Psoas muscle (tissue), 8 donors: ENCODE measurements around the gene USP43. TPM values are rescaled to one million over a fixed set of nuclear protein-coding genes. Genes with fewer than 3 reads are reported as not detected.

ENCODE experiments used
- ATAC-seq, 4 donors: fragments of 200-7000 bp; cut with Tn5 transposase; one replicate each; pipeline ENCODE4 v1.9.1; 2020; ENCODE audit warnings: moderate library complexity in 3 of 4, mild to moderate bottlenecking in 2 of 4
- DNase-seq, 2 donors: peaks; one replicate each; pipeline ENCODE4 v3.0.0-alpha.2; 2020
- H3K27ac ChIP-seq: fragments of 200-600 bp; one replicate; pipeline ENCODE4 v1.8.0; 2022
- H3K27me3 ChIP-seq, 3 donors: fragments of 200-600 bp in 1 of 3; one replicate each; pipeline versions ENCODE4 v1.6.1 to v1.8.0; 2013 to 2022; ENCODE audit warnings: low read length in 2 of 3, mild to moderate bottlenecking in 2 of 3, moderate library complexity in 1 of 3; ENCODE audit not compliant: insufficient read depth in 3 of 3
- H3K36me3 ChIP-seq, 2 donors: fragments of 200-600 bp in 1 of 2; one replicate each; pipeline versions ENCODE4 v1.6.1 to v1.8.0; 2013 to 2022; ENCODE audit warnings: low read depth in 1 of 2, mild to moderate bottlenecking in 1 of 2, moderate library complexity in 1 of 2; ENCODE audit not compliant: insufficient read depth in 1 of 2
- H3K4me1 ChIP-seq: fragments of 200-600 bp; one replicate; pipeline ENCODE4 v1.8.0; 2022
- H3K4me3 ChIP-seq: fragments of 200-600 bp; one replicate; pipeline ENCODE4 v1.8.0; 2022; ENCODE audit warnings: mild to moderate bottlenecking
- H3K9me3 ChIP-seq: fragments of 200-600 bp; one replicate; pipeline ENCODE4 v1.8.0; 2022
- WGBS, 3 donors: extraction: QIAGEN DNeasy Blood & Tissue Kit; methylation state at CpG; one replicate each; pipeline versions ENCODE4 v1.1.6 to v1.1.7; 2013; 5-methylcytosine and 5-hydroxymethylcytosine counted together
- intact Hi-C, 2 donors: fragments of 100-400 bp; cut with DNase I; formaldehyde crosslinking; loops; one replicate each; pipeline versions ENCODE4 v1.11.0 to v1.14.2; 2022
- polyA plus RNA-seq, 3 donors: library from polyadenylated mRNA; stranded (reverse); fragments of 200-250 nt; gene quantifications; one replicate each; pipeline ENCODE4 v1.2.3, GENCODE V29; 2013
- total RNA-seq, 4 donors: library from RNA; stranded (reverse); fragmentation: NEBNext Ultra II Directional in 2 of 4; extraction: Animal tissue kit (Norgen Biotek cat#: 25700) in 2 of 4; gene quantifications; one replicate each; pipeline versions ENCODE4 v1.2.1 to v1.2.4, GENCODE V29; 2021 to 2023
- TF ChIP-seq, protein P1 (sequence below): fragments of 200-600 bp; IDR thresholded peaks from one replicate; pipeline ENCODE4 v1.8.0; 2022; ENCODE audit warnings: antibody characterized with exemption
- donor health status: healthy with polysubstance abuse.
- donor health status: DM: no; HTN: no; CAD: no; lungs with moderate emphysema.
- donor health status: Bipolar disorder and iron deficiency.
- donor health status: healthy.
- donor health status: DM: yes; HTN: yes; CAD: no.
- donor health status: DM: no; HTN: no; CAD: no.
- donor health status: DM: no; HTN: no; CAD: no.
- donor health status: DM: yes; HTN: yes; CAD: no.

The USP43 gene
- total and polyA plus RNA-seq, 7 donors = 0.01 to 0.06 (median 0.04) TPM; not detected in 4

DNA sequence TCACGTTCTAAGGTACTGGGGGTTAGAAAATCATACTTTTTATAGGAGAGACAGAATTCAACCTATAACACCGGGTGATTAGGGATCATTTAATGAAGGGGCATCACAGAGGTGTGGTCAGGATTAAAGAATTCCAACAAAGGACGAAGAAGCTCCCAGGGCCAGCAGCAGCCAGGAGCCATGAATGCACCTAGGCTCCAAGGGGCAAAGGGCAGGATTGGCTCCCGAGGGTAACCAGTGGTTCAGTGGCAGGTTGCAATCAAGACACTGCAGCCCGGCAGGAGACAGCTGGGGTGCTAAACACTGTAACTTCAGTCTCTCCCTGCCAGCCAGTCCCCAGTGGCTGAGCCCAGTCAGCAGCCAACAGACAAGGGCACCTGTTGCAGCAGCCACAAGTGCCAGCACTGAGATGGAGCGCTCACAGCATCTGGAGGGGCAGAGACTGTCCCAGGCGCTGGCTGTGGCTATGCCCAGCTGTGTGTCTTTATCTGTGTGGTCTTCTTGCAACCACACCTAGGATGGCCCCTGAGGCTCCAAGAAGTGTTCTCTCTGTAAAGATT, 122.2 kb downstream of the USP43 start:
- WGBS, 3 donors = 23 to 33% (median 27%) methylated on average over 7 of the region's 7 CpGs
- no peak overlapping the region for H3K27ac ChIP-seq
- no peak overlapping the region for H3K4me3 ChIP-seq
- H3K4me1 ChIP-seq = no peaks in the 10 kb centered on the region
- H3K36me3 ChIP-seq = no peaks in the 10 kb centered on the region
- H3K9me3 ChIP-seq = no peaks in the 10 kb centered on the region
- TF ChIP-seq, protein P1, sequence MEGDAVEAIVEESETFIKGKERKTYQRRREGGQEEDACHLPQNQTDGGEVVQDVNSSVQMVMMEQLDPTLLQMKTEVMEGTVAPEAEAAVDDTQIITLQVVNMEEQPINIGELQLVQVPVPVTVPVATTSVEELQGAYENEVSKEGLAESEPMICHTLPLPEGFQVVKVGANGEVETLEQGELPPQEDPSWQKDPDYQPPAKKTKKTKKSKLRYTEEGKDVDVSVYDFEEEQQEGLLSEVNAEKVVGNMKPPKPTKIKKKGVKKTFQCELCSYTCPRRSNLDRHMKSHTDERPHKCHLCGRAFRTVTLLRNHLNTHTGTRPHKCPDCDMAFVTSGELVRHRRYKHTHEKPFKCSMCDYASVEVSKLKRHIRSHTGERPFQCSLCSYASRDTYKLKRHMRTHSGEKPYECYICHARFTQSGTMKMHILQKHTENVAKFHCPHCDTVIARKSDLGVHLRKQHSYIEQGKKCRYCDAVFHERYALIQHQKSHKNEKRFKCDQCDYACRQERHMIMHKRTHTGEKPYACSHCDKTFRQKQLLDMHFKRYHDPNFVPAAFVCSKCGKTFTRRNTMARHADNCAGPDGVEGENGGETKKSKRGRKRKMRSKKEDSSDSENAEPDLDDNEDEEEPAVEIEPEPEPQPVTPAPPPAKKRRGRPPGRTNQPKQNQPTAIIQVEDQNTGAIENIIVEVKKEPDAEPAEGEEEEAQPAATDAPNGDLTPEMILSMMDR = no peak
- peak in 1 of 2 donors; percentile 26 for DNase-seq
- intact Hi-C loops = loop anchor here in 1 of 2 donors (5.0 kb wide), 1 partner anchor 35 kb away; no protein-coding TSS in a partner anchor
- peaks cover 0 to 17% (median 2%) of the 10 kb centered on the region in 3 donors for H3K27me3 ChIP-seq
- ATAC-seq = peak; percentile 56 to 74 (median 67)

DNA sequence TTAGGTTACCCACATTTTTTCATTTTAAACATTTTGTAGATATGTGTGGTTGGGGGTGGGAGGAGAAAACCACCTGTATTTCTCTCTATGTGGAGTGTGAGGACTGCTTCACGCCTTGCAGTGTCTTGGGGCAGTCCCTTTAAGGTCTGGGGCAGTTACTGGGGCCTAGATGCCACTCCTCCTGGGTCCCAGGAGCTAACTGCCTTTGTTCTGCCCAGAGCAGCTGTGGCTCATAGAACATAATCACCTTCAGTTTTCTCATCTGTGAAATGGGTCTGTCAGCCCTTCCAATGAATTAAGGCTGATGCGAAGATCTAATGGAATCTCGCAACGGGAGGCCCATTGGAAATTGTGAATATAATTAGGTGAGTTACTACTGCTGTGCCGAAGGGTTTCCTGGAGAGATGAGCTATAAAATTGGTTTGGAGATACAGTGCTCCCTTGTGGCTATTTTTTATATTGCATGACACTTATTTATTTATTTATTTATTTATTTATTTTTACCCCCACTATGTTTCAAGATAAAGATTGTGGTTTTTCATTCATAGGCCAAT, 123.1 kb downstream of the USP43 start:
- TF ChIP-seq, protein P1 = peak; percentile 70
- 38 to 41% (median 39%) methylated on average over 5 of the region's 5 CpGs for WGBS, 3 donors
- ATAC-seq (peak in 3 of 4 donors; percentile 47 to 65 (median 55)), DNase-seq (no peak)
- Histone ChIP-seq H3K4me1 (no peaks in the 10 kb centered on the region), H3K9me3 (no peaks in the 10 kb centered on the region), H3K4me3 (no peak overlapping the region), H3K27me3 (peaks cover 0 to 17% (median 2%) of the 10 kb centered on the region in 3 donors), H3K27ac (no peak overlapping the region), H3K36me3 (no peaks in the 10 kb centered on the region)
- intact Hi-C loops = loop anchor here in 1 of 2 donors (5.0 kb wide), 1 partner anchor 36 kb away; no protein-coding TSS in a partner anchor

DNA sequence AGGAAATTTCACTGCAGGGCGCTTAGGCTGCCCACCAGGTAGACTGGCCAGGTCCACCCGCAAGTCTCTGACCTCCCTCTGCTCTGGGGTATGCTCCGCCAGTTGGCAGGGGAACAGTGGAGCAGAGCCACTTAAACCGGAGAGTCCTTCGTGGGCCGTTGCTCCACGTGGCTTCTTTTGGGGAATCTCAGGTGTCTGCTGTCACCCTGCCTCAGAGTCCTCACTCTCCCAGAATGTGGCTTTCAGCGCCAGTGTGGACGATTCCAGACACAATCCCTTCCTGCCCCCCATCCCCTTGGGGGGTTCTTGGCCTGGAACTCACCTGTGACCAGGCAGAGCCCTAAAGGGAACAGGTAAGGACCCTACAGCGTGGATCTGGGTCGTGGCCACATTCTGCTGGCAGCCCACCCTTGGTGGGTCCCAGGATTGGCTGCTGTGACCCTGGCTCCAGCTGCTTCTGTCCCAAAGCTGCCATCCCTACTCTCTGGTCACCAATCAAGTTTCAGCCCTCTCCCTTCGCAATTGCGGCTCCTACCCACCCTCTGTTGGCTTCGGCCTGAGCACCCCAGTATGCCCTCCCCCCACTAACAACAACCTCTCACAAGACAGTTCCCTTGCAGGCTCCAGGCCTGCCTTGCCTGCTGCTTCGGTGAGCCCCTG, 123.8 kb downstream of the USP43 start:
- intact Hi-C loops = loop anchor here in 1 of 2 donors (5.0 kb wide), 1 partner anchor 37 kb away; no protein-coding TSS in a partner anchor

DNA sequence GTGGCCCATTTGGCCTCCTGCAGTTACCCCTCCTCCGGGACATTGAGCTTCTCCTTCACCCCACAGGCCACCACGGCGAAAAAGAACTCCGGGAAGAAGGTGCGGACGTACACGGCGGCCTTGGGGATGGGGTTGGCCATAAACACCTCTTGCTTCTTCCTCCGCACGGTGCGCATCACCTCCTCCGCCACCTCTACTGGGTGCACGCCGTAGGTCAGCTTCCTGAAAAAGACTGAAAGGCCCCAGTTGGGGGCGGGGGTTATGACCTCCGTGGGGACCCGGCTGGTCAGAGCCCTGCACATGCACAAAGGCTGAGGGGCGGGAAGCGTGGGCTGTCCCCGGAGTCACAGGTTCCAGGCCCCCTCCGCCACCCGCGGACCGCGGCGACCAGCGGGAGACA, 126.1 kb downstream of the USP43 start:
- DNase-seq = no peak
- Histone ChIP-seq H3K27ac (no peak overlapping the region), H3K4me1 (no peaks in the 10 kb centered on the region), H3K9me3 (no peaks in the 10 kb centered on the region), H3K4me3 (no peak overlapping the region), H3K36me3 (no peaks in the 10 kb centered on the region), H3K27me3 (peaks cover 0 to 3% (median 0%) of the 10 kb centered on the region in 3 donors)
- ATAC-seq = no peak
- intact Hi-C loops = no loop called here
- 93 to 95% (median 93%) methylated on average over 27 of the region's 27 CpGs for WGBS, 3 donors
- TF ChIP-seq, protein P1 = no peak

More for the DNA sequence above, 123.8 kb downstream of the USP43 start:
- Histone ChIP-seq H3K4me3 (no peak overlapping the region), H3K27me3 (peaks cover 0 to 16% (median 2%) of the 10 kb centered on the region in 3 donors), H3K9me3 (no peaks in the 10 kb centered on the region), H3K27ac (no peak overlapping the region), H3K36me3 (no peaks in the 10 kb centered on the region), H3K4me1 (no peaks in the 10 kb centered on the region)
- peak in 1 of 4 donors; percentile 17 for ATAC-seq
- DNase-seq = no peak
- TF ChIP-seq, protein P1 = no peak
- 73 to 82% (median 78%) methylated on average over 14 to 15 of the region's 15 CpGs for WGBS, 3 donors
